Activated CD4-positive, alpha-beta T cell treated with anti-CD3 and anti-CD28 coated beads for 24 hours (primary cell): ENCODE results near the gene BABAM1.

Experiments used
- DNase-seq, 2 donors: peaks; one replicate each; pipeline ENCODE4 v3.0.0-alpha.2; 2020; ENCODE audit warnings: low read depth in 2 of 2

Gene BABAM1

GRCh38 chr19:17321655-17322489 lies 54.6 kb downstream of the BABAM1 start:
- DNase-seq: no peak

- no peak for DNase-seq
Measured at GRCh38 chr19:17322854-17323253, 55.6 kb downstream of the BABAM1 start.

GRCh38 chr19:17323300-17323963 lies 56.2 kb downstream of the BABAM1 start:
- no peak for DNase-seq

- DNase-seq: no peak
Measured at GRCh38 chr19:17323964-17324332, 56.7 kb downstream of the BABAM1 start.

GRCh38 chr19:17324357-17325114 lies 57.3 kb downstream of the BABAM1 start:
- no peak for DNase-seq

- DNase-seq: no peak
Measured at GRCh38 chr19:17325133-17325532, 57.9 kb downstream of the BABAM1 start.

- no peak for DNase-seq
Measured at GRCh38 chr19:17325881-17326594, 58.8 kb downstream of the BABAM1 start.

GRCh38 chr19:17326595-17326966 lies 59.3 kb downstream of the BABAM1 start:
- no peak for DNase-seq

- DNase-seq: no peak
Measured at GRCh38 chr19:17327068-17327653, 59.9 kb downstream of the BABAM1 start.

- no peak for DNase-seq
Measured at GRCh38 chr19:17327654-17328516, 60.6 kb downstream of the BABAM1 start.
